ENCODE data around the gene PCDHB6.
"Not testable (repeated sequence)": the region's sequence is repeated elsewhere in the genome, so short reads cannot be mapped to it uniquely, and the experiment has no call there.

Gene PCDHB6

DNA sequence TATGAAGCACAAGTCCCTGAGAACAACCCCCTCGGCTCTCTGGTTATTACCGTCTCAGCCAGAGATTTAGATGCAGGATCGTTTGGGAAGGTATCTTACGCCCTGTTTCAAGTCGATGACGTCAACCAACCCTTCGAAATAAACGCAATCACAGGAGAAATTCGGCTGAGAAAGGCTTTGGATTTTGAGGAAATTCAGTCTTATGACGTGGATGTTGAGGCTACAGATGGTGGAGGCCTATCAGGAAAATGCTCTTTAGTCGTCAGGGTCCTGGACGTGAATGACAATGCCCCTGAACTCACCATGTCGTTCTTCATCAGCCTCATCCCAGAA is 1.1 kb downstream of the PCDHB6 start:
- in situ Hi-C loops (cut with MboI; ENCODE audit: low sequenced_read_pairs, unreplicated experiment), result no loop called here
- DNase-seq (ENCODE audit: low spot score), result no peak
- TF ChIP-seq CTCF (IDR thresholded peaks at IDR 0.05; ENCODE audit: borderline replicate concordance, control extremely low read depth, extremely low read depth, insufficient read depth, missing control alignments), result no peak

DNA sequence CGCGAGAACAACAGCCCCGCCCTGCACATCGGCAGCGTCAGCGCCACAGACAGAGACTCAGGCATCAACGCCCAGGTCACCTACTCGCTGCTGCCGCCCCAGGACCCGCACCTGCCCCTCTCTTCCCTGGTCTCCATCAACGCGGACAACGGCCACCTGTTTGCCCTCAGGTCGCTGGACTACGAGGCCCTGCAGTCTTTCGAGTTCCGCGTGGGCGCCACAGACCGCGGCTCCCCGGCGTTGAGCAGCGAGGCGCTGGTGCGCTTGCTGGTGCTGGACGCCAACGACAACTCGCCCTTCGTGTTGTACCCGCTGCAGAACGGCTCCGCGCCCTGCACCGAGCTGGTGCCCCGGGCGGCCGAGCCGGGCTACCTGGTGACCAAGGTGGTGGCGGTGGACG is 1.8 kb downstream of the PCDHB6 start:
- DNase-seq (ENCODE audit: low spot score); in situ Hi-C loops (cut with MboI; ENCODE audit: low sequenced_read_pairs, unreplicated experiment): not testable (repeated sequence)

DNA sequence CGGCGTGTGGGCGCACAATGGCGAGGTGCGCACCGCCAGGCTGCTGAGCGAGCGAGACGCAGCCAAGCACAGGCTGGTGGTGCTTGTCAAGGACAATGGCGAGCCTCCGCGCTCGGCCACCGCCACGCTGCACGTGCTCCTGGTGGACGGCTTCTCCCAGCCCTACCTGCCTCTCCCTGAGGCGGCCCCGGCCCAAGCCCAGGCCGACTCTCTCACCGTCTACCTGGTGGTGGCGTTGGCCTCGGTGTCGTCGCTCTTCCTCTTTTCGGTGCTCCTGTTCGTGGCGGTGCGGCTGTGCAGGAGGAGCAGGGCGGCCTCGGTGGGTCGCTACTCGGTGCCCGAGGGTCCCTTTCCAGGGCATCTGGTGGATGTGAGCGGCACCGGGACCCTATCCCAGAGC is 2.2 kb downstream of the PCDHB6 start:
- DNase-seq (ENCODE audit: low spot score); in situ Hi-C loops (cut with MboI; ENCODE audit: low sequenced_read_pairs, unreplicated experiment): not testable (repeated sequence)

- no peak for TF ChIP-seq CTCF (IDR thresholded peaks at IDR 0.05; ENCODE audit: borderline replicate concordance, control extremely low read depth, extremely low read depth, insufficient read depth, missing control alignments)
- in situ Hi-C loops (cut with MboI; ENCODE audit: low sequenced_read_pairs, unreplicated experiment), result no loop called here
- DNase-seq (ENCODE audit: low spot score), result no peak
Measured at GRCh38 chr5:141155540-141156374, 5.9 kb downstream of the PCDHB6 start.

DNA sequence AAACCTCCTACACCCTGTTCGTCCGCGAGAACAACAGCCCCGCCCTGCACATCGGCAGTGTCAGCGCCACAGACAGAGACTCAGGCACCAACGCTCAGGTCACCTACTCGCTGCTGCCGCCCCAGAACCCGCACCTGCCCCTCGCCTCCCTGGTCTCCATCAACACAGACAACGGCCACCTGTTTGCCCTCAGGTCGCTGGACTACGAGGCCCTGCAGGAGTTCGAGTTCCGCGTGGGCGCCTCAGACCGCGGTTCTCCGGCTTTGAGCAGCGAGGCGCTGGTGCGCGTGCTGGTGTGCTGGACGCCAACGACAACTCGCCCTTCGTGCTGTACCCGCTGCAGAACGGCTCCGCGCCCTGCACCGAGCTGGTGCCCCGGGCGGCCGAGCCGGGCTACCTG is 7.5 kb downstream of the PCDHB6 start:
- DNase-seq (ENCODE audit: low spot score); in situ Hi-C loops (cut with MboI; ENCODE audit: low sequenced_read_pairs, unreplicated experiment): not testable (repeated sequence)

DNA sequence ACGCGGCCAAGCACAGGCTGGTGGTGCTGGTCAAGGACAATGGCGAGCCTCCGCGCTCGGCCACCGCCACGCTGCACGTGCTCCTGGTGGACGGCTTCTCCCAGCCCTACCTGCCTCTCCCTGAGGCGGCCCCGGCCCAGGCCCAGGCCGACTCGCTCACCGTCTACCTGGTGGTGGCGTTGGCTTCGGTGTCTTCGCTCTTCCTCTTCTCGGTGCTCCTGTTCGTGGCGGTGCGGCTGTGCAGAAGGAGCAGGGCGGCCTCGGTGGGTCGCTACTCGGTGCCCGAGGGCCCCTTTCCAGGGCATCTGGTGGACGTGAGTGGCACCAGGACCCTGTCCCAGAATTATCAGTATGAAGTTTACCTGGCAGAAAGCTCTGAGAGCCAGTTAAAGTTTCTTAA is 8.0 kb downstream of the PCDHB6 start:
- in situ Hi-C loops (cut with MboI; ENCODE audit: low sequenced_read_pairs, unreplicated experiment); DNase-seq (ENCODE audit: low spot score): not testable (repeated sequence)

DNA sequence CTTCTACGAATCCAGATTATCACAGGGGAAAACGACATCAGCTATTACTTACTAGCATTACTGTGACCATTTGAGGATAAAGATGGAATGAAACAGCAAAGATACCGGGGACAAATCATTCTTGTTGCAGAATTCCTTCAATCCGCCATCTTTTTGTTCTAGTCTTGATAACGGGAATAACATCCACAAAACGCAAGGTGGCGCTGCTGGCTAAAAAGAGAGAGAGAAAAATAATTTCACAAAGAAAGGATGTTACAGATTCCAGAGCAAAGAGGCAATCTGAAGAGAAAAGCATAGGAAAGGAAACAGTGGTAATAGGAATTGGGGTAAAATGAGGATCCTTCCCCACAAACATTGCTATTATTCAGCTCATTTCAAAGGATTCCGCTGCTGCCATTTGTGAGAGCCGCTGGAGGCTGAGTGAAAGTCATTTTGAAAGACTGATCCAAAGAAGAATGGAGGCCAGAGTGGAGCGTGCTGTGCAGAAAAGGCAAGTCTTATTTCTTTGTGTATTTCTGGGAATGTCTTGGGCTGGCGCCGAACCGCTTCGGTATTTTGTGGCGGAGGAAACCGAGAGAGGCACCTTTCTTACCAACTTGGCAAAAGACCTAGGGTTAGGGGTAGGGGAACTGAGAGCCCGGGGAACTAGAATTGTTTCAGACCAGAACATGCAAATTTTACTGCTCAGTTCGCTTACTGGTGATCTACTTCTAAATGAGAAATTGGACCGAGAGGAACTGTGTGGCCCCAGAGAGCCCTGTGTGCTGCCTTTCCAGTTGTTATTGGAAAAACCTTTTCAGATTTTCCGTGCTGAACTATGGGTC is 22.7 kb downstream of the PCDHB6 start, which contains the start of gene PCDHB7:
PCDHB7 (plus strand) TSS at position 264 of the 824 bp plus-strand sequence; CDS start at position 456, 192 bp downstream.
- in situ Hi-C loops (cut with MboI; ENCODE audit: low sequenced_read_pairs, unreplicated experiment), result no loop called here
- DNase-seq (ENCODE audit: low spot score), result no peak
- no peak for TF ChIP-seq CTCF (IDR thresholded peaks at IDR 0.05; ENCODE audit: borderline replicate concordance, control extremely low read depth, extremely low read depth, insufficient read depth, missing control alignments)

GRCh38 chr5:141174291-141175104 is 24.6 kb downstream of the PCDHB6 start:
- DNase-seq (ENCODE audit: low spot score); in situ Hi-C loops (cut with MboI; ENCODE audit: low sequenced_read_pairs, unreplicated experiment): not testable (repeated sequence)

GRCh38 chr5:141175933-141176332 is 26.1 kb downstream of the PCDHB6 start:
- no peak for DNase-seq (ENCODE audit: low spot score)
- in situ Hi-C loops (cut with MboI; ENCODE audit: low sequenced_read_pairs, unreplicated experiment), result no loop called here
- no peak for TF ChIP-seq CTCF (IDR thresholded peaks at IDR 0.05; ENCODE audit: borderline replicate concordance, control extremely low read depth, extremely low read depth, insufficient read depth, missing control alignments)

GRCh38 chr5:141177577-141178191 is 27.8 kb downstream of the PCDHB6 start, which contains the start of gene PCDHB8:
Gene PCDHB8, plus strand, starts transcription at chr5:141177790. Its CDS starts 245 bp downstream, at chr5:141178035.
- in situ Hi-C loops (cut with MboI; ENCODE audit: low sequenced_read_pairs, unreplicated experiment); DNase-seq (ENCODE audit: low spot score): not testable (repeated sequence)

DNA sequence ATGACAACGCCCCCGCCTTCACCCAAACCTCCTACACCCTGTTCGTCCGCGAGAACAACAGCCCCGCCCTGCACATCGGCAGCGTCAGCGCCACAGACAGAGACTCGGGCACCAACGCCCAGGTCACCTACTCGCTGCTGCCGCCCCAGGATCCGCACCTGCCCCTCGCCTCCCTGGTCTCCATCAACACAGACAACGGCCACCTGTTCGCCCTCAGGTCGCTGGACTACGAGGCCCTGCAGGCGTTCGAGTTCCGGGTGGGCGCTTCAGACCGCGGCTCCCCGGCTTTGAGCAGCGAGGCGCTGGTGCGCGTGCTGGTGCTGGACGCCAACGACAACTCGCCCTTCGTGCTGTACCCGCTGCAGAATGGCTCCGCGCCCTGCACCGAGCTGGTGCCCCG is 29.5 kb downstream of the PCDHB6 start:
- DNase-seq (ENCODE audit: low spot score); in situ Hi-C loops (cut with MboI; ENCODE audit: low sequenced_read_pairs, unreplicated experiment): not testable (repeated sequence)

- DNase-seq (ENCODE audit: low spot score); in situ Hi-C loops (cut with MboI; ENCODE audit: low sequenced_read_pairs, unreplicated experiment): not testable (repeated sequence)
Measured at GRCh38 chr5:141179876-141180275, 30.0 kb downstream of the PCDHB6 start.

All from GM13976 (cell line).